WTC11 (cell line): ENCODE measurements around the gene TMSB15C. TPM values are rescaled to one million over a fixed set of nuclear protein-coding genes. Genes with fewer than 3 reads are reported as not detected.
A peak's percentile ranks its signal among the peaks of the same experiment; 100 is the strongest.
"Not testable (repeated sequence)": the region's sequence is repeated elsewhere in the genome, so short reads cannot be mapped to it uniquely, and the experiment has no call there.

ENCODE experiments used
- ATAC-seq: fragments of 200-7000 bp; cut with Tn5 transposase; 2 replicates; pipeline ENCODE4 v1.10.0; 2021; ENCODE audit warnings: mild to moderate bottlenecking, moderate library complexity
- CTCF ChIA-PET: fragments of 300-600 bp; sonication (Branson Sonifier 250); formaldehyde crosslinking; loops from one replicate; lab custom pipeline; 2021; ENCODE audit warnings: antibody characterized with exemption; lab: Charles Lee
- POLR2A ChIA-PET: fragments of 350-600 bp; sonication (Branson Sonifier 250); formaldehyde crosslinking; loops from one replicate; lab custom pipeline; 2021; ENCODE audit warnings: antibody characterized with exemption; lab: Charles Lee
- DNase-seq: peaks from one replicate; pipeline ENCODE4 v3.0.0; 2021; ENCODE audit warnings: low spot score
- H3K27ac Mint-ChIP-seq: 2 replicates; pipeline ENCODE4 v1.8.0; 2021; ENCODE audit warnings: mixed read lengths
- H3K27me3 Mint-ChIP-seq: 2 replicates; pipeline ENCODE4 v1.8.0; 2021; ENCODE audit warnings: low read depth, mild to moderate bottlenecking, moderate library complexity, mixed read lengths
- H3K36me3 Mint-ChIP-seq: 2 replicates; pipeline ENCODE4 v1.8.0; 2021; ENCODE audit warnings: mixed read lengths
- H3K4me1 Mint-ChIP-seq: 2 replicates; pipeline ENCODE4 v1.8.0; 2022; ENCODE audit warnings: mixed read lengths
- H3K4me3 Mint-ChIP-seq: 2 replicates; pipeline ENCODE4 v1.8.0; 2021; ENCODE audit warnings: mild to moderate bottlenecking, moderate library complexity, mixed read lengths
- H3K9me3 Mint-ChIP-seq: 2 replicates; pipeline ENCODE4 v1.8.0; 2021; ENCODE audit warnings: mixed read lengths
- FOXP1 ChIP-seq: sonication (generic); formaldehyde crosslinking; IDR thresholded peaks from 2 replicates; pipeline ENCODE4 v1.8.0; 2022; ENCODE audit warnings: missing genetic modification reagents, mild to moderate bottlenecking, moderate library complexity, borderline replicate concordance
- FOXP4 ChIP-seq: sonication (generic); formaldehyde crosslinking; IDR thresholded peaks from 2 replicates; pipeline ENCODE4 v1.8.0; 2022; ENCODE audit warnings: mild to moderate bottlenecking, missing genetic modification reagents
- HMGXB4 ChIP-seq: sonication (generic); formaldehyde crosslinking; IDR thresholded peaks from 2 replicates; pipeline ENCODE4 v1.8.1; 2023; ENCODE audit warnings: mild to moderate bottlenecking, moderate library complexity, missing genetic modification reagents
- JAZF1 ChIP-seq: fragments of 250-450 bp; sonication (Bioruptor Pico); IDR thresholded peaks from 2 replicates; pipeline ENCODE4 v1.9.0; 2021; ENCODE audit warnings: moderate library complexity, mild to moderate bottlenecking, inconsistent platforms
- NFYB ChIP-seq: sonication (generic); formaldehyde crosslinking; conservative IDR thresholded peaks from 2 replicates; pipeline ENCODE4 v1.8.0; 2022; ENCODE audit warnings: low read depth, missing genetic modification reagents
- PRDM15 ChIP-seq: sonication (generic); formaldehyde crosslinking; IDR thresholded peaks from 2 replicates; pipeline ENCODE4 v1.8.0; 2022; ENCODE audit warnings: missing genetic modification reagents
- SP1 ChIP-seq: sonication (generic); formaldehyde crosslinking; conservative IDR thresholded peaks from 2 replicates; pipeline ENCODE4 v1.8.1; 2022; ENCODE audit warnings: missing genetic modification reagents
- ZMAT4 ChIP-seq: fragments of 250-450 bp; sonication (Bioruptor Pico); IDR thresholded peaks from 2 replicates; pipeline ENCODE4 v1.9.0; 2021; ENCODE audit warnings: mild to moderate bottlenecking
- ZNF232 ChIP-seq: sonication (generic); formaldehyde crosslinking; IDR thresholded peaks from 2 replicates; pipeline ENCODE4 v1.8.0; 2022; ENCODE audit warnings: mild to moderate bottlenecking, missing genetic modification reagents
- ZNF281 ChIP-seq: sonication (generic); formaldehyde crosslinking; IDR thresholded peaks from 2 replicates; pipeline ENCODE4 v1.8.0; 2023; ENCODE audit warnings: mild to moderate bottlenecking, missing genetic modification reagents
- total RNA-seq: library from RNA; stranded (reverse); gene quantifications from 3 replicates; pipeline ENCODE4 v1.2.3, GENCODE V29; 2021

TMSB15C gene
- total RNA-seq, 1 experiment from 2014 or later: 4.3 TPM

- peak; percentile 72 for DNase-seq
- TF ChIP-seq HMGXB4 (CRISPR knock-in tag): peak; percentile 37; the same call in 1 of the 2 replicates
- no peak for TF ChIP-seq ZNF232 (CRISPR knock-in tag)
- 0 out of 2 replicates have a peak, but pooled peaks have one; percentile 27 for TF ChIP-seq ZNF281 (CRISPR knock-in tag)
- TF ChIP-seq JAZF1: no peak
- peak; percentile 47; the same call in 1 of the 2 replicates for TF ChIP-seq NFYB (CRISPR knock-in tag)
- TF ChIP-seq SP1 (CRISPR knock-in tag): 0 out of 2 replicates have a peak, but pooled peaks have one; percentile 20
- 0 out of 2 replicates have a peak, but pooled peaks have one; percentile 30 for TF ChIP-seq FOXP4 (CRISPR knock-in tag)
- no peak for TF ChIP-seq ZMAT4 (CRISPR knock-in tag)
- TF ChIP-seq PRDM15 (CRISPR knock-in tag): peak; percentile 55; the same call in 1 of the 2 replicates
- TF ChIP-seq FOXP1 (CRISPR knock-in tag): peak; percentile 40; the same call in 1 of the 2 replicates
- TF ChIP-seq, all 79 proteins: peak for 7
- H3K9me3 Mint-ChIP-seq: no peaks in the 10 kb centered on the region
- ChIA-PET POLR2A (no interaction called here), CTCF (interaction anchor here (0.6 to 1.8 kb wide), 11 partner anchors 11 to 268 kb away, joined by 3 to 15 read pairs (median 4); partner anchors contain the start of gene SLC25A53)
- peak within 1 kb of the TSS; percentile 85 for H3K4me3 Mint-ChIP-seq
- peaks cover 15% of the 10 kb centered on the region for H3K4me1 Mint-ChIP-seq
- no peaks in the 10 kb centered on the region for H3K36me3 Mint-ChIP-seq
- H3K27me3 Mint-ChIP-seq: peaks cover 9% of the 10 kb centered on the region
- H3K27ac Mint-ChIP-seq: peak within 1 kb of the TSS; percentile 87; the same call in 1 of the 2 replicates
- ATAC-seq: peak; percentile 84
These were observed 36.4 kb upstream of the TMSB15C start, which contains the start of gene ZCCHC18 for GRCh38 chrX:104112326-104112951. Gene ZCCHC18, plus strand, starts transcription at chrX:104112523. Its CDS starts 1,589 bp downstream, at chrX:104114112.

GRCh38 chrX:104110491-104111240 lies 34.6 kb upstream of the TMSB15C start:
- H3K9me3 Mint-ChIP-seq, ATAC-seq, H3K27me3 Mint-ChIP-seq, POLR2A ChIA-PET, DNase-seq, CTCF ChIA-PET, H3K4me3 Mint-ChIP-seq, H3K27ac Mint-ChIP-seq, H3K36me3 Mint-ChIP-seq: not testable (repeated sequence)
- H3K4me1 Mint-ChIP-seq: peaks cover 15% of the 10 kb centered on the region
